Esophagus (tissue), 2 donors: ENCODE results near the gene CACYBP. TPM values are rescaled to one million over a fixed set of nuclear protein-coding genes. Genes with fewer than 3 reads are reported as not detected.
"Not testable (repeated sequence)": the region's sequence is repeated elsewhere in the genome, so short reads cannot be mapped to it uniquely, and the experiment has no call there.

Experiments used
- H3K27ac ChIP-seq, 2 donors: one replicate each; pipeline ENCODE4 v1.5.1; 2013; ENCODE audit warnings: low read depth in 2 of 2, mild to moderate bottlenecking in 2 of 2, inconsistent platforms in 1 of 2, low read length in 1 of 2, moderate library complexity in 1 of 2
- H3K27me3 ChIP-seq, 2 donors: one replicate each; pipeline ENCODE4 v1.6.1; 2013; ENCODE audit warnings: low read length in 2 of 2, control low read depth in 1 of 2, mild to moderate bottlenecking in 1 of 2; ENCODE audit not compliant: insufficient read depth in 2 of 2, control insufficient read depth in 1 of 2
- H3K36me3 ChIP-seq, 2 donors: one replicate each; pipeline ENCODE4 v1.6.1; 2013; ENCODE audit warnings: low read length in 1 of 2; ENCODE audit not compliant: control insufficient read depth in 2 of 2, insufficient read depth in 2 of 2
- H3K4me1 ChIP-seq, 2 donors: one replicate each; pipeline ENCODE4 v1.6.1; 2013; ENCODE audit warnings: low read length in 1 of 2; ENCODE audit not compliant: control insufficient read depth in 2 of 2, insufficient read depth in 2 of 2
- H3K4me3 ChIP-seq, 2 donors: one replicate each; pipeline ENCODE4 v1.5.1; 2013; ENCODE audit warnings: low read length in 2 of 2, mild to moderate bottlenecking in 2 of 2, low read depth in 1 of 2, moderate library complexity in 1 of 2
- H3K9me3 ChIP-seq, 2 donors: one replicate each; pipeline ENCODE4 v1.6.1; 2013; ENCODE audit warnings: mild to moderate bottlenecking in 2 of 2, low read depth in 1 of 2, low read length in 1 of 2, moderate library complexity in 1 of 2; ENCODE audit not compliant: control insufficient read depth in 2 of 2, insufficient read depth in 1 of 2
- WGBS, 2 donors: extraction: QIAGEN DNeasy Blood & Tissue Kit; methylation state at CpG; one replicate each; pipeline ENCODE4 v1.1.7; 2013; 5-methylcytosine and 5-hydroxymethylcytosine counted together
- polyA plus RNA-seq, 2 donors: library from polyadenylated mRNA; stranded (reverse); fragments of 200-250 nt; gene quantifications; one replicate each; pipeline ENCODE4 v1.2.3, GENCODE V29; 2013
- donor health status: healthy with polysubstance abuse.
- donor health status: Bipolar disorder and iron deficiency.

Gene CACYBP
- polyA plus RNA-seq, 2 donors: 24.2 to 66.8 TPM

- Histone ChIP-seq H3K36me3 (no peaks in the 10 kb centered on the region), H3K4me1 (peaks cover 0 to 2% of the 10 kb centered on the region in 2 donors), H3K9me3 (no peaks in the 10 kb centered on the region), H3K27me3 (no peaks in the 10 kb centered on the region), H3K4me3 (no peak overlapping the region), H3K27ac (no peak overlapping the region)
- 96 to 97% methylated on average over 2 of the region's 2 CpGs for WGBS, 2 donors
Measured at GRCh38 chr1:175024773-175025172, 25.0 kb downstream of the CACYBP start.

- WGBS, 2 donors: 77 to 83% methylated on average over 4 of the region's 4 CpGs
- Histone ChIP-seq H3K4me1 (no peaks in the 10 kb centered on the region), H3K27ac (no peak overlapping the region), H3K9me3 (no peaks in the 10 kb centered on the region), H3K4me3 (no peak overlapping the region), H3K36me3 (no peaks in the 10 kb centered on the region), H3K27me3 (no peaks in the 10 kb centered on the region)
Measured at GRCh38 chr1:175033953-175034352, 34.2 kb downstream of the CACYBP start.

DNA sequence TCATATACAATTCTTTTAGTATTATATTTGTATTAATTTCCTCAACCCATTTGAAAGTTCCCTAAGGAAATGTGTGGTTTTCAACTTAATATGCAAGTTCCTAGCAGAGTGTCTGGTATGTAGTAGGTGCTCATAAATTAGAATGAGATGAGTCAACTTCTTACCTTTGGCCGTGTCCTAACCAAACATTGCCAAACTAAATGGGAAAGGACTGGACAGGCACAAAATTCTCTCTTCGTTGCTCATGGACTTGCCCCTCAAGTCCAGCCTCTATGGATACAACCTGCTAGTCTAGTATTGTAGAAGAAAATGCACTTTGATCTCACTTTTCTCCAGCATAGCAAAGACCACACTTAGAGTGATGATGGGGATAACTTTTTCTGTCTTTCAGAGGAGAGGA, 35.0 kb downstream of the CACYBP start:
- no peak overlapping the region for H3K4me3 ChIP-seq
- H3K36me3 ChIP-seq: no peaks in the 10 kb centered on the region
- 64 to 68% methylated on average over 2 of the region's 2 CpGs for WGBS, 2 donors
- H3K9me3 ChIP-seq: no peaks in the 10 kb centered on the region
- H3K27ac ChIP-seq: no peak overlapping the region
- H3K4me1 ChIP-seq: no peaks in the 10 kb centered on the region
- no peaks in the 10 kb centered on the region for H3K27me3 ChIP-seq

DNA sequence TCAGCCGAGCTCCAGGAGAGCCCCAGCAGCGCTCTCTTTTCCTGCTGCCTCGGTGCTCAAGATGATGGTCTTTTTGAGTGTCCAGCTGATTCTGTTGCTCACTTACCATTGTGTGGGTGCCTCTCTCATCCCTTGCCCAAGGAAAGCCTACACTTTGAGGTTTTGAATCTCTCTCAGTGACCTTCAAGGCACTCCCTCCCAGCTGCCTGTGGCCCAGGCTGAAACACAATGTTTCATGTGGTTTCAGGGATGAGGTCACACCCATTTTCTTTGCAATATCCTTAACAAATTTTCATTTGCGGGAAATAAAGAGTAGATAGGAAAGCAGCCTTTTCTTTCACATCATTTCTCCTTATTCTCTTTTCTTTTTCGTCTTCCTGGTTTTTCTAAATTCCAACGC, 36.1 kb downstream of the CACYBP start:
- no peaks in the 10 kb centered on the region for H3K36me3 ChIP-seq
- no peak overlapping the region for H3K27ac ChIP-seq
- WGBS, 2 donors: 87% methylated on average over 6 of the region's 6 CpGs
- H3K27me3 ChIP-seq: no peaks in the 10 kb centered on the region
- no peak overlapping the region for H3K4me3 ChIP-seq
- H3K4me1 ChIP-seq: no peaks in the 10 kb centered on the region
- no peaks in the 10 kb centered on the region for H3K9me3 ChIP-seq

DNA sequence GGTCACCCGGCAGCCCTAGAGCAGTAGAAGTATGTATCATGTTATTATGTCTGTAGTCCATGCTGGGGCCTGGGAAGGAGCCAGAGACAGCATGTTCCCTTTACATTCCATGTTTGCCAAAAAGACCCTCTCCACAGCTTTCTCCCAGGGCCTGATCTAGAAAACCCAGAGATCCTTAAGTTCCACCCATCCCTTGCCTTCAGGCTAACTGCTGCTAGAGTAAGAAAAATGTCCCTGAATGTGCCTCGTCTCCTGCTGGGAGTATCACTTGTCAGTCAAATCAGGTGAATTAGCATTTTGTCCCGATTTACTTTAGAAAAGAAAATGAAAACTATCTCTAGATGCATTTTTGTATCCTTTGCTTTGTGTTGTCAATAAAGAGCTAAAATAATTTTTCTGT, 36.7 kb downstream of the CACYBP start:
- no peaks in the 10 kb centered on the region for H3K9me3 ChIP-seq
- 69 to 71% methylated on average over 3 of the region's 3 CpGs for WGBS, 2 donors
- no peaks in the 10 kb centered on the region for H3K36me3 ChIP-seq
- H3K27ac ChIP-seq: no peak overlapping the region
- no peaks in the 10 kb centered on the region for H3K27me3 ChIP-seq
- no peak overlapping the region for H3K4me3 ChIP-seq
- H3K4me1 ChIP-seq: no peaks in the 10 kb centered on the region

GRCh38 chr1:175037416-175037815, 37.7 kb downstream of the CACYBP start:
- Histone ChIP-seq H3K27me3 (no peaks in the 10 kb centered on the region), H3K4me1 (no peaks in the 10 kb centered on the region), H3K27ac (no peak overlapping the region), H3K4me3 (no peak overlapping the region), H3K36me3 (no peaks in the 10 kb centered on the region), H3K9me3 (no peaks in the 10 kb centered on the region)
- WGBS, 2 donors: 64 to 65% methylated on average over 7 of the region's 7 CpGs

DNA sequence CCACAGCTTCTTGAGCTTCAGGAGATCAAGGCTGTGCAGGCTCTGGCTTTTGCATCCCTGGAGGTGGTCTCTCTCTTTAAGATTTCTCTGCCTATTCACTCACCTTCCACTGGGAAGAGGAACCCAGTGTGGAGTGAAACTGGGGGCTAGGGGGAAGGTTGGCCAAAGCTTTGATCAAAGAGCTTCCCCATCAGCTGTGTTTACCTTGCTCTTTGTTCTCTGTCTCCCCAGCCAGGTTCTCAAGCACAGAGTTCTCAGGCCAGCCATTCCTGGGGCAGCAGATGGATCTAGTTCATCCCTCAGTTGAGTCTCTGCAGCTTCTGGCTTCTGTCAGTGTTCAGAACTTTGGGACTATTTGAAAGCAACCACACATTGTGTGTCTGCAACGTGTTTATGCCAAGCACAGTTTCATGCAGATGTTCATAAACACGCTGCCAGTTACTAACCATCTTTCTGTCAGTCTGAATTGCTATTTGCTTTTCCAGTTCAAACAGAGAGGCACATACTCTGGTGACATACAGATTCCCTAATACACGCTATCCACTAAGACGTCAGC, 40.7 kb downstream of the CACYBP start:
- 42 to 45% methylated on average over 4 of the region's 4 CpGs for WGBS, 2 donors
- Histone ChIP-seq H3K4me1 (no peaks in the 10 kb centered on the region), H3K27me3 (no peaks in the 10 kb centered on the region), H3K27ac (no peak overlapping the region), H3K4me3 (no peak overlapping the region), H3K36me3 (no peaks in the 10 kb centered on the region), H3K9me3 (no peaks in the 10 kb centered on the region)

DNA sequence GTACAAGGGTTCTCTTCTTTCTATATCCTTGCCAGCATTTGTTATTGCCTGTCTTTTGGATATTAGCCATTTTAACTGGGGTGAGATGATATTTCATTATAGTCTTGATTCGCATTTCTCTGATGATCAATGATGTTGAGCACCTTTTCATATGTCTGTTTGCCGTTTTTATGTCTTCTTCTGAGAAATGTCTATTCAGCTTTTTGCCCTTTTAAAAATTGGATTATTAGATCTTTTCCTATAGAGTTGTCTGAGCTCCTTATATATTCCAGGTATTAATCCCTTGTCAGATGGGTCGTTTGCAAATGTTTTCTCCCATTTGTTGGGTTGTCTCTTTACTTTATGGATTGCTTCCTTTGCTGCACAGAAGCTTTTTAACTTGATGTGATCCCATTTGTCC, 42.9 kb downstream of the CACYBP start:
- Histone ChIP-seq H3K4me1 (no peaks in the 10 kb centered on the region), H3K27me3 (no peaks in the 10 kb centered on the region), H3K4me3 (no peak overlapping the region), H3K27ac (no peak overlapping the region), H3K36me3 (no peaks in the 10 kb centered on the region), H3K9me3 (no peaks in the 10 kb centered on the region)
- WGBS, 2 donors: 67 to 70% methylated on average over 3 of the region's 3 CpGs

DNA sequence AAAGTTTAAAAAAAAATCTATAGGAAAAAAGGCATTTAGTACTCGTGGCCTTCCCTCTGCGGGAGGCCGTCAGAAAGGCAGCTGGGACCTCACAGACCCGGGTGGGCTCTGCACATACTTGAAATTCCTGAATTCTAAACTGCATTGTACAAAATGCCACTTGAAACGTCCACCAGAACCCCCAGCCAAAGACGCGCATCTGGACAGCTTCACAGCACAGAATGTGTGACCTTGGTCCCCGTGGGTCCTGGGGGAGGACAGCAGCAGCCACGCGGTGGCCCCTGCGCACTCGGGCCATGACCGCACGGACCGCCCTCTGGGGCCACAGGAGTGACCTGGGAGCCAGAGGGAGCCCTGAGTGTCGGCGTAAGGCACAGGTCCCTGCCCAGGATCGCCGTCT, 44.1 kb downstream of the CACYBP start:
- no peaks in the 10 kb centered on the region for H3K9me3 ChIP-seq
- H3K4me1 ChIP-seq: no peaks in the 10 kb centered on the region
- 56 to 74% methylated on average over 19 of the region's 19 CpGs for WGBS, 2 donors
- no peak overlapping the region for H3K4me3 ChIP-seq
- no peak overlapping the region for H3K27ac ChIP-seq
- H3K36me3 ChIP-seq: no peaks in the 10 kb centered on the region
- no peaks in the 10 kb centered on the region for H3K27me3 ChIP-seq

DNA sequence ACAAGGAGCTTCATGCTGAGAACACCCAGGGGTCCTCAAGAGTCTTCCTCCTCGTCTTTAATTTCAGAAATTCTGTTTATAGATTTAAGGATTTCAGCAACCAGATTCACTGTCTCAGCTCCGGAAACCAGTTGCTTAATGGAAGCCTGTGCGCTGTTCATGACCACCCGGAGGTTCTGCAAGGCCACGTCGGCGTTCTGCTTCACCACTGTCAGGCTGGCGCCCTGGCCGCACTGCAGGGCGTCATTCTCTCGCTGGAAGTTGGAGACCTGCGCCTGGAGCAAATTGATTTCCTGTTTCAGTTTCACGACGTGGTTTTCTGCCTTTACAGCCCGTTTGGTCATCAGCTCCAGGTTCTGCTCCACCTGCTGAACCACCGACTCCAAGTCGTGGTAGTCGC, 44.8 kb downstream of the CACYBP start:
- H3K9me3 ChIP-seq, H3K4me3 ChIP-seq, H3K27ac ChIP-seq, H3K36me3 ChIP-seq, H3K4me1 ChIP-seq, H3K27me3 ChIP-seq: not testable (repeated sequence)
- 90 to 94% methylated on average over 18 of the region's 18 CpGs for WGBS, 2 donors
